Naive thymus-derived CD8-positive, alpha-beta T cell (primary cell): Measurements from ENCODE around the gene S100A12. TPM values are rescaled to one million over a fixed set of nuclear protein-coding genes. Genes with fewer than 3 reads are reported as not detected.

Source experiments
- ATAC-seq, 2 donors: fragments of 150-1000 bp; cut with Tn5 transposase in 1 of 2; sonication (Bioruptor Pico), chemical (Tn5 transposase) in 1 of 2; 1 replicate in 1 of 2; 2 replicates in 1 of 2; pipeline ENCODE4 v1.10.0; 2021; ENCODE audit warnings: mild to moderate bottlenecking in 2 of 2, moderate library complexity in 2 of 2
- POLR2A ChIA-PET: fragments of 350-600 bp; sonication (Branson Sonifier 250); formaldehyde crosslinking; loops from one replicate; lab custom pipeline; 2021; ENCODE audit warnings: antibody characterized with exemption; lab: Charles Lee
- DNase-seq, 10 donors: peaks; one replicate each; pipeline versions ENCODE4 v3.0.0 to v3.0.0-alpha.2; 2020 to 2022
- H3K27ac Mint-ChIP-seq, 10 donors: one replicate each; pipeline ENCODE4 v1.8.0; 2020 to 2022; ENCODE audit warnings: mild to moderate bottlenecking in 10 of 10, mixed read lengths in 10 of 10, moderate library complexity in 4 of 10, inconsistent platforms in 1 of 10
- H3K27me3 Mint-ChIP-seq, 5 donors: one replicate each; pipeline ENCODE4 v1.8.0; 2021 to 2022; ENCODE audit warnings: mixed read lengths in 5 of 5
- H3K36me3 Mint-ChIP-seq, 3 donors: one replicate each; pipeline ENCODE4 v1.8.0; 2020 to 2022; ENCODE audit warnings: mixed read lengths in 3 of 3, mild to moderate bottlenecking in 2 of 3, inconsistent platforms in 1 of 3
- H3K4me1 Mint-ChIP-seq, 4 donors: one replicate each; pipeline ENCODE4 v1.8.0; 2021 to 2022; ENCODE audit warnings: mixed read lengths in 4 of 4
- H3K4me3 Mint-ChIP-seq, 10 donors: one replicate each; pipeline ENCODE4 v1.8.0; 2020 to 2022; ENCODE audit warnings: mild to moderate bottlenecking in 10 of 10, mixed read lengths in 10 of 10, moderate library complexity in 6 of 10, inconsistent platforms in 1 of 10
- H3K9me3 Mint-ChIP-seq, 9 donors: one replicate each; pipeline ENCODE4 v1.8.0; 2020 to 2022; ENCODE audit warnings: mixed read lengths in 9 of 9, mild to moderate bottlenecking in 3 of 9, inconsistent platforms in 1 of 9, moderate library complexity in 1 of 9
- polyA plus RNA-seq, 3 donors: library from polyadenylated mRNA; unstranded; fragments of 300-500 nt; fragmentation: Illumina TruSeq; gene quantifications; one replicate each; pipeline ENCODE4 v1.2.3, GENCODE V29; 2021
- total RNA-seq, 8 experiments: library from RNA in 2 of 8; stranded (reverse) in 2 of 8; gene quantifications; one replicate each; pipeline ENCODE4 v1.2.3 and lab custom pipeline; 2021 to 2026

The S100A12 gene
- total and polyA plus RNA-seq, 5 experiments from 2014 or later = 0.44 to 1.7 TPM; not detected in 3

DNA sequence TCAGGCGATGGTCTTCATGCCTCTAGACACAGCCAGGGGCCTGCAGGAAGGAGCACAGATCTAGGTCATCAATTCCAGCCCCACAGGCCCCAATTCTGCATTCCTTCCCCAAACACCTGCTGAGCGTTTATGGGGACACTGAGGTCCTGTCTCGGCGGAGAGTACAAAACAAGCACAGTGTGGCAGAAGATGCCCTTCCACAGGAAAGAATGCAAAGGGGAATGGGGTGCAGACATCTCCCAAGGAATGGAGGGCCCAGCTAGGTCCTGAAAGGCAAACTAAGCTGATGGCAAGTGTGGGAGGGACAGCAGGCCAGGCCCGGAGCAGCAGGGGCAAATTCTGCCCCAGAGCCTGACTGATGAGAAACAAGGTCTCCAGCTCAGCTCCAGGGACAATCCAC, 19.0 kb upstream of the S100A12 start:
- H3K4me3 Mint-ChIP-seq = no peak overlapping the region
- no peak overlapping the region for H3K27ac Mint-ChIP-seq
- POLR2A ChIA-PET = no interaction called here
- no peak for DNase-seq
- no peaks in the 10 kb centered on the region for H3K36me3 Mint-ChIP-seq
- no peak for ATAC-seq
- no peaks in the 10 kb centered on the region for H3K9me3 Mint-ChIP-seq
- H3K27me3 Mint-ChIP-seq = peaks cover 11 to 69% (median 38%) of the 10 kb centered on the region in 5 donors
- peaks cover 0 to 3% (median 1%) of the 10 kb centered on the region in 4 donors for H3K4me1 Mint-ChIP-seq

DNA sequence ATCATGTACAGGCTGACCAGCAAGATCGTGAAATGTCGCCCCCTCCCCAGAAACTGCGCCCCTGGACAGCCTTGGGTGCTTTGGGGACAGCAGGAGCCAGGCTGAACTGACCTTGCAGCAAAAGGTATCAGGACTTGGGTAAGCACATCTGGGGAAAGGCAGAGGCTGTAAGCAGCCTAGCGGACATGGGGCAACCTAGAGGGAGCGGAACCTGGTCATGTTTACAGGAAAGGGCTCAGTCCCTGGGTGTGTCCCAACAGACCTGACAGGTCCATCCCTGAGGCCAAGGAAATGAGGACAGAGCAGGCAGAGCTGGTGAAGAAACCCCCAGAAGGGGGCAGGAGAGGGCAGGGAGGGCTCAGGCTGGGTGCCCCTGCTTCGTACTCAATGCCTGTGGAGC, 18.5 kb upstream of the S100A12 start:
- POLR2A ChIA-PET = no interaction called here
- H3K4me1 Mint-ChIP-seq = peaks cover 0 to 3% (median 1%) of the 10 kb centered on the region in 4 donors

DNA sequence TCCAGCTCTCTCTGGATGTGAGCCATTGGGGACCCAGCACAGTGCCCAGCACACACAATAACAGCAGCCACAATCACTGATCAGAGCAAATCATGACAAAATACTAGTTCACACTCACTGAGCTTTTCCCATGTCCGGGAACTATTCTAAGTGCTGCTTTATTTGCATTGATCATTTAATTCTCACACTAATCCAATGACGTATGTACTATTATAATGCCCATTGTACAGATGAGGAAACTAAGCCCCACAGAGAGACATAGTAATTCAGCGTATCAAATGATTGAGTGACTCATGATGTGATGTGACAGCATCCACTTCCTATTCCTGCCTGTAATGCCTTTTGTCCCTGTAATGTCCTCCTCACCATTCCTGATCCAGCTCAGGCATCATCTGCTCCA, 17.4 kb upstream of the S100A12 start:
- no peak overlapping the region for H3K27ac Mint-ChIP-seq
- no peak overlapping the region for H3K4me3 Mint-ChIP-seq
- peaks cover 0 to 3% (median 1%) of the 10 kb centered on the region in 4 donors for H3K4me1 Mint-ChIP-seq
- DNase-seq (no peak), ATAC-seq (no peak)
- H3K9me3 Mint-ChIP-seq = no peaks in the 10 kb centered on the region
- H3K27me3 Mint-ChIP-seq = peaks cover 11 to 61% (median 35%) of the 10 kb centered on the region in 5 donors
- POLR2A ChIA-PET = no interaction called here
- no peaks in the 10 kb centered on the region for H3K36me3 Mint-ChIP-seq

More for the DNA sequence above, 18.5 kb upstream of the S100A12 start:
- Mint-ChIP-seq H3K36me3 (no peaks in the 10 kb centered on the region), H3K27me3 (peaks cover 11 to 67% (median 38%) of the 10 kb centered on the region in 5 donors), H3K9me3 (no peaks in the 10 kb centered on the region), H3K4me3 (no peak overlapping the region), H3K27ac (no peak overlapping the region)
- DNase-seq = no peak
- no peak for ATAC-seq

DNA sequence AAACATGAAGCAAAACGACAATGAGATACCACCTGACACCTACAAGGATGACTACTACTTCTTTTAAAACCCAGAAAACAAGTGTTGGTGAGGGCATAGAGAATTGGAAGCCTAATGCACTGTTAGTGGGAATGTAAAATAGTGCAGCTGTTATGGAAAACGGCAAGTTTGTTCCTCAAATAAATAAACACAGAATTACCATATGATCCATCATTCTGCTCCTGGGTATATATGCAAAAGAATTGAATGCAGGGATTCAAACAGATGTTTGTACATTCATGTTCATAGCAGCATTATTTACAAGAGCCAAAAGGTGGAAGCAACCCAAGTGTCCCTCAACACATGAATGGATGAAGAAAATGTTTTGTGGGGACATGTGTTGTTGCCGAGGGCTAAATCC, 16.8 kb upstream of the S100A12 start:
- POLR2A ChIA-PET = no interaction called here
- H3K27me3 Mint-ChIP-seq = peaks cover 10 to 59% (median 33%) of the 10 kb centered on the region in 5 donors
- no peaks in the 10 kb centered on the region for H3K36me3 Mint-ChIP-seq
- H3K9me3 Mint-ChIP-seq = no peaks in the 10 kb centered on the region
- ATAC-seq (no peak), DNase-seq (no peak)
- no peak overlapping the region for H3K27ac Mint-ChIP-seq
- H3K4me3 Mint-ChIP-seq = no peak overlapping the region
- peaks cover 0 to 3% (median 1%) of the 10 kb centered on the region in 4 donors for H3K4me1 Mint-ChIP-seq

DNA sequence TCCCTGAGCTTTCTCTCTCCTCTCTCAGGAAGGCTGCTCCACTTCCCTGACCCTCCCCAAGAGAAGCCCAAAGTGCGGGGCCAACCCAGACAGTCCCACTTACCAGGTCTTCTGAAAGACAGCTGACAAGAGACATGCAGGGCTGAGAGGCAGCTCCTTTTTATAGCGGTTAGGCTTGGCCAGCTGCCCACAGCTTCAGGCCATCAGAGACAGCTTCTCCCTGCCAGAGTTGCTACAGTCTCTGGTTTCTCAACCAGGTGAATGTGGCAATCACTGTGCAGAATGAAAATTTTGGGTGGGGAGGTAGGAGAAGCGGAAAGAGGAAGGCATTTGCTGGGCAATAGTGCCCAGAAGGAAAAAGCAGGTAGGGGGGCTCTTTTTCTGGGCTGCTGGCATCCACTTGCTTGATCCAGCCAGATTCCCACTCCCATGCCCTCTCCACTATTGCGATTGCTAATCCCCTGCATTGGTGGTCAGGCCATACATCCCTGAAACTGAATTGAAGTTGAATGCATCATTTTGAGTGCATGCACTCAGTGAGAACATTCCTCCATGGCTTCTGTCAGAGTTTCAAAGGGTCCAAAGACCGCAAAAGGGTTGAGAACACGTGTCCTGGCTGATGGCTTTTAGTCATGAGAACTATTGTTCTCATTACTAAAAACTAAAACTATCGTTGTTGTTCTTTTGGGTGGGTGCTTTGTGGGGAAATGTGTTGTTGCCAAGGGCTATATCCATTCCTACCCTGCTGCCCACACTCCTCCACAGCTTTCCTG, 15.7 kb upstream of the S100A12 start, which contains the start of gene S100A8:
Gene S100A8, minus strand, starts transcription at position 136 of the 773 bp plus-strand sequence. CDS start 538 bp downstream, outside the sequence.
- H3K4me3 Mint-ChIP-seq = peak within 1 kb of the TSS in 1 of 10 donors; percentile 34
- peaks cover 0 to 5% (median 2%) of the 10 kb centered on the region in 4 donors for H3K4me1 Mint-ChIP-seq
- DNase-seq (no peak), ATAC-seq (no peak)
- H3K9me3 Mint-ChIP-seq = no peaks in the 10 kb centered on the region
- POLR2A ChIA-PET = no interaction called here
- H3K27ac Mint-ChIP-seq = no peak within 1 kb of the TSS
- H3K36me3 Mint-ChIP-seq = no peaks in the 10 kb centered on the region
- H3K27me3 Mint-ChIP-seq = peaks cover 9 to 47% (median 25%) of the 10 kb centered on the region in 5 donors

DNA sequence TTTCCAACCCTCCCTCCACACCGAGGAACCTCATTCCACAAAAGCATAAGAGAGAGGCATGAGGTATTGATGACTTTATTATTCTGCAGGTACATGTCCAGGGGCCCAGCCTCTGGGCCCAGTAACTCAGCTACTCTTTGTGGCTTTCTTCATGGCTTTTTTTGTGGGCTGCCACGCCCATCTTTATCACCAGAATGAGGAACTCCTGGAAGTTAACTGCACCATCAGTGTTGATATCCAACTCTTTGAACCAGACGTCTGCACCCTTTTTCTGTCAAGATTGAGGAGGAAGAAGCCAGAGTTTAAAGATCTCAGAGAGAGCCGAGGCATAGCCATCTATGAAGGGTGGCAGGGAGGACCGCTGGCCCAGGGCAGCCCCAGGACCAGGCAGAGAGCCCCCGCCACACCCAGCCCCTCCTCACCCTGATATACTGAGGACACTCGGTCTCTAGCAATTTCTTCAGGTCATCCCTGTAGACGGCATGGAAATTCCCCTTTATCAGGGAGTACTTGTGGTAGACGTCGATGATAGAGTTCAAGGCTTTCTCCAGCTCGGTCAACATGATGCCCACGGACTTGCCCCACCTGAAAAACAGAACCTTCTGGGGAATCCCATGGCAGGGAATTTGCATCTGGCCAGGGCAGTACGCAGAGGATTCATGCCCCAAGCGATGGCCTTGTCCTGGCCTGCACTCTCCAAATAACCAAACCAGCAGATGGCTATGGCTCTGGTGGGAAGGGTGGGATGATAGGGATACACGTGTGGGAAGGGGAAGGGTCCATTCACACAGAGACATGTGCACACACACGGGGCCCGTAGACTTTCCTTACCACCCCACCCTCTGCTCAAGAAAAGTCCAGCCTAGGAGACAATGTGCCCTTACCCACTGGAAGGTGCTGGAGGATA, 14.8 kb upstream of the S100A12 start:
- peaks cover 0 to 5% (median 2%) of the 10 kb centered on the region in 4 donors for H3K4me1 Mint-ChIP-seq
- H3K4me3 Mint-ChIP-seq = no peak overlapping the region
- DNase-seq (no peak), ATAC-seq (no peak)
- H3K9me3 Mint-ChIP-seq = no peaks in the 10 kb centered on the region
- H3K27ac Mint-ChIP-seq = no peak overlapping the region
- H3K27me3 Mint-ChIP-seq = peaks cover 4 to 38% (median 20%) of the 10 kb centered on the region in 5 donors
- H3K36me3 Mint-ChIP-seq = no peaks in the 10 kb centered on the region
- POLR2A ChIA-PET = no interaction called here

DNA sequence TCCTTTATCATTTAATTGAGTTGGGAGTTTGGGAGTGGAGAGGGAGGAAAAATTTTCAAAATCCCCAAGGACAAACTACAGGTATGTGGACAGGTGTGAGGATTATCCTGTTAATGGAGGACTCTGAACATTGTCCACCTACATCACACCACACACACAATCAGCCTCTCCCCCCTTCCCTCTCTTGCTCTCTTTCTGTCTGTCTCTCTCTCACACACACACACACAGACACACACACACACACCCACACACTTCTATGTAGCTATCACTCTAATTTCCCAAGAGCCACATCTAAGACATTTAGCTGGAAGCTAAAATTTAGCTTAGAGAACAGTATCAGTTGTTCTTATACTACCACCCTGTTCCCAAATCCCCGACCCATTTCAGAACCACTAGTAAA, 14.0 kb upstream of the S100A12 start:
- POLR2A ChIA-PET = no interaction called here
- DNase-seq (no peak), ATAC-seq (no peak)
- Mint-ChIP-seq H3K27me3 (peaks cover 4 to 30% (median 17%) of the 10 kb centered on the region in 5 donors), H3K4me1 (peaks cover 0 to 5% (median 3%) of the 10 kb centered on the region in 4 donors), H3K27ac (no peak overlapping the region), H3K36me3 (no peaks in the 10 kb centered on the region), H3K4me3 (no peak overlapping the region), H3K9me3 (no peaks in the 10 kb centered on the region)

DNA sequence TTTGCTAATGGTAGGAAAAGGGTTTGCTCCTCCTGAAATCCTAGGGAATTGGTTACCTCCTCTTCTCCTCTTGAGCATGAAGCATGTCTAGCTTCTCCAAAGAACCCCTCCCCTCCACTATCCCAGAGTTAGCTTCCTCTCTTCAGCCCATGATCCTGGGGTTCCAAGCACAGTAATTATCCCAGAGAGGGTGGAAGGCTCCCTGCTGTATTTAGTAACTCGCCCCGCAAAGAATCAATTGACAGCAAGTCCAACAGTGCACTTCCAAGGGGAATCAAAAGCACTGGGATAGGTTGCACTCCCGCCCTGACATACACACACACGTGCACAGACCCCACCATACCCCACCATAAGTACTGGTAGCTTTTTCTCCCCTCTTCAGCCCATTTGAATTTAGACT, 12.4 kb upstream of the S100A12 start:
- POLR2A ChIA-PET = no interaction called here
- Mint-ChIP-seq H3K27me3 (peaks cover 0 to 24% (median 10%) of the 10 kb centered on the region in 5 donors), H3K4me3 (no peak overlapping the region), H3K36me3 (no peaks in the 10 kb centered on the region), H3K9me3 (peaks cover 0 to 4% (median 0%) of the 10 kb centered on the region in 9 donors), H3K4me1 (peaks cover 0 to 5% (median 3%) of the 10 kb centered on the region in 4 donors), H3K27ac (peak overlapping the region in 1 of 10 donors; percentile 18)
- DNase-seq (no peak), ATAC-seq (no peak)

DNA sequence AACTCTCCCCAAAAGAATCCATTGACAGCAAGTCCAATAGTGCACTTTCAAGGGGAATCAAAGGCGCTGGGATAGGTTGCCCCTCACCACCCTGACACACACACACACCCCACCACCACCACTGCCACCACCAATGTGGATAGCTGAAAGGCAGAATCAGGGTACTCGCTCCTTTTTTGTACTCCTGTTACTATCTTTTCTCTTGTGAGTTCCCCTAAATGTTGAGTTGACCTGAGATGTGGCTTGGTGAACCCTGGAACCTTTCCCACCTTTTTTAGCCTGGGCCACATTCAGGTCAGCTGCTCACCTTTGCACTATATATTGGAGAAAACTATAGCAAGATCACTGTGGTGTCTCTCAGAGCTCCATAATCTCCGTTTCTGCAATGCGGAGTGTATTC, 11.6 kb upstream of the S100A12 start:
- no peak overlapping the region for H3K4me3 Mint-ChIP-seq
- DNase-seq = no peak
- H3K36me3 Mint-ChIP-seq = peaks cover 0 to 2% (median 1%) of the 10 kb centered on the region in 3 donors
- POLR2A ChIA-PET = no interaction called here
- no peak for ATAC-seq
- peaks cover 0 to 5% (median 3%) of the 10 kb centered on the region in 4 donors for H3K4me1 Mint-ChIP-seq
- H3K27ac Mint-ChIP-seq = no peak overlapping the region
- H3K27me3 Mint-ChIP-seq = peaks cover 0 to 28% (median 10%) of the 10 kb centered on the region in 5 donors
- peaks cover 0 to 12% (median 4%) of the 10 kb centered on the region in 9 donors for H3K9me3 Mint-ChIP-seq

DNA sequence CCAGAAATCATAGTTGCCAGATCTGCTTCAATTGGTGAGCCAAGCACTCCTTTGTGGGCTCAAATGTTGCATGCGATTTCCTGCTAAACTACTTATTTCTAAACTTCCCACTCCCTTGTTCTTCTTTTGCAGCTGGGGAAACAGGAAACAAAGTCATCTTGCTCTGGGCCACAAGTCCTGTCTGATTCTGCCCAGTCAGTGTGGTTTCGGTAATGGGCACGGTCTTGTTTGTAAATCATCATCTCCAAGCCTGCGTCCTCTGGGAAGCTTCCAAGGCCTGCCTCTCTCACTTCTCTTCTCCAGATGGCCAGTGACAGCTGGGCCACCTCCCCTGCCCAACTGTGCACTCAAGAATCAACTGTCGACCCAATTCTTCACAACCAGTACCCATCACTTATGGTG, 11.1 kb upstream of the S100A12 start:
- Mint-ChIP-seq H3K4me1 (peaks cover 0 to 5% (median 3%) of the 10 kb centered on the region in 4 donors), H3K36me3 (peaks cover 0 to 7% (median 6%) of the 10 kb centered on the region in 3 donors), H3K27ac (no peak overlapping the region), H3K9me3 (peaks cover 0 to 17% (median 8%) of the 10 kb centered on the region in 9 donors), H3K4me3 (no peak overlapping the region), H3K27me3 (peaks cover 0 to 29% (median 12%) of the 10 kb centered on the region in 5 donors)
- POLR2A ChIA-PET = no interaction called here
- DNase-seq = no peak
- no peak for ATAC-seq

DNA sequence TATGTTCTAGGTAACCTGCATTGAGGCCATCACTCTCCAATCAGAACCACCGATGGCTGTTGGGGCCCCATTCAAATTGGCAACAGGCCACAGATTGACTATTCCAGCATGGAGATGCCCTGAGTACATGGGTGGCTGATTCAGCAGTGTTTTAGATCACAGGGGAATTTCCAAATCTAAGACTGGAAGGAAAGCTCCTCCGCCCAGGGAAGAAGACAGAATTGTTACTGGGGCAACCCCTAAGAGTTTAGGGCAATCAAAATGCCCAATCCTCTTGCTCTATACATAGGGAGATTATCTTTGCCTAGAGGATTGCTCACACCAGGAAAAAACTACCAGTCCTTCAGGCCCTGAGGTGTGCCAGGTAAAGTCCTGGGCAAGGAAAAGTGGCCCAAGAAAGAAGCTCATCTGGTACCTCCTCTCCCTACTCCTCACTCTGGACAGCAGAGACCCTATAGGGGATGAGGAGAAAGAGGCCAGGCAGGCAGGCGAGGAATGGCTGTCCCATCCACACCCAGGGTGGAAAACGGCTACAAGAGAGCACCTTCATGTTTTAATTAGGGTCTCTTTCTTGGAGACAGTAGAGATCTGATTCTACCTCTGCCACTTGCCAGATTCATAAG, 9.6 kb upstream of the S100A12 start:
- Mint-ChIP-seq H3K4me3 (no peak overlapping the region), H3K4me1 (peaks cover 0 to 5% (median 3%) of the 10 kb centered on the region in 4 donors), H3K27ac (no peak overlapping the region), H3K27me3 (peaks cover 2 to 25% (median 14%) of the 10 kb centered on the region in 5 donors), H3K9me3 (peaks cover 0 to 24% (median 16%) of the 10 kb centered on the region in 9 donors), H3K36me3 (peaks cover 0 to 14% (median 6%) of the 10 kb centered on the region in 3 donors)
- no peak for ATAC-seq
- POLR2A ChIA-PET = no interaction called here
- no peak for DNase-seq

DNA sequence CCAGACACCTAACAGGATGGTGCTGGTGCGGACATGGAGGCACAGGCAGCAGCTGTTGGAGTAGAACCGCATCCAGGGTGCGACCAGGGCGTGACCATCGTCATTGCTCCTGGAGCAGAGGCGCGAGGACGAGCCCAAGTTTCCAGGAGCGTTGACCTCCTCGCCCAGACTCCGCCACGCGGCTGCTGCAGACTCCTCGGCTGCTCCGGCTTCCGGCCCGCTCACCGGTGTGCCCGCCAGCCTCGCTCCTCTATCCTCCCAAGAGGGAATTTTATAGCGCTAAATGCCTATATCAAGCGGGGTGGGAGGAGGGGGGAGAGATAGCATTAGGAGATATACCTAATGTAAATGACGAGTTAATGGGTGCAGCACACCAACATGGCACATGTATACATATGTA, 5.3 kb upstream of the S100A12 start:
- H3K9me3 Mint-ChIP-seq = peaks cover 0 to 29% (median 16%) of the 10 kb centered on the region in 9 donors

More for the DNA sequence above, 5.3 kb upstream of the S100A12 start:
- ATAC-seq (no peak), DNase-seq (no peak)
- Mint-ChIP-seq H3K27me3 (peaks cover 12 to 43% (median 25%) of the 10 kb centered on the region in 5 donors), H3K4me1 (peaks cover 0 to 1% (median 0%) of the 10 kb centered on the region in 4 donors), H3K4me3 (no peak overlapping the region), H3K27ac (no peak overlapping the region), H3K36me3 (peaks cover 2 to 19% (median 6%) of the 10 kb centered on the region in 3 donors)
- POLR2A ChIA-PET = no interaction called here
